ENCODE data around the gene FSHR. TPM values are rescaled to one million over a fixed set of nuclear protein-coding genes. Genes with fewer than 3 reads are reported as not detected.

The FSHR gene
- total RNA-seq, 1 experiment from 2014 or later: not detected

DNA sequence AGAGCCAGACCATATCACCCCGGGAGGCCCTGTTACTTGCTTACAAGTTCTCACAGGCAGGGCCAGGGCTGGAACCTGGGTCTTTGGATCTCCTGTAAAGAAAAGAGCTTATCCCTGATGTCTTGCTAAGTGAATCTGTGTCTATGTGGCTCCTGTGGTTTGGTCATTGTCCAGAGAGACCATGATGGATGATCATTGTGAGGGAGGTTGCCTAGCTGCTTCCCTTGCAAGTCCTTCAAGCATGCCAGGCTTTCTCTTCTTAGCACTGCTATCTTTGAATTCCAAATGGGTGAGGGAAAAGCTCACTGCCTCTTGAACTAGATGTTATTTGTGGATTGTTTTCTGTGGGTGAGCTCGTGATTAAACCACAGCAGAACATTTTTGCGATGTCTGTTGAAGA lies 151.6 kb downstream of the FSHR start:
- H3K36me3 ChIP-seq (ENCODE audit: low read depth, low read length): no peaks in the 10 kb centered on the region
- no peaks in the 10 kb centered on the region for H3K9me2 ChIP-seq (replicated peaks; ENCODE audit: low read length)
- H3K27me3 ChIP-seq (ENCODE audit: low read length): no peaks in the 10 kb centered on the region
- no peaks in the 10 kb centered on the region for H3K4me1 ChIP-seq (ENCODE audit: insufficient read depth, low read length)
- intact Hi-C loops (cut with micrococcal nuclease): no loop called here
- no peaks in the 10 kb centered on the region for H4K20me1 ChIP-seq (ENCODE audit: low read length)
- no peak overlapping the region for H3K27ac ChIP-seq (ENCODE audit: low read length)
- no peak overlapping the region for H2AFZ ChIP-seq (ENCODE audit: low read length)
- H3K79me2 ChIP-seq (ENCODE audit: low read length): no peaks in the 10 kb centered on the region
- H3K9ac ChIP-seq (ENCODE audit: low read length): no peak overlapping the region
- TF ChIP-seq, protein P1, sequence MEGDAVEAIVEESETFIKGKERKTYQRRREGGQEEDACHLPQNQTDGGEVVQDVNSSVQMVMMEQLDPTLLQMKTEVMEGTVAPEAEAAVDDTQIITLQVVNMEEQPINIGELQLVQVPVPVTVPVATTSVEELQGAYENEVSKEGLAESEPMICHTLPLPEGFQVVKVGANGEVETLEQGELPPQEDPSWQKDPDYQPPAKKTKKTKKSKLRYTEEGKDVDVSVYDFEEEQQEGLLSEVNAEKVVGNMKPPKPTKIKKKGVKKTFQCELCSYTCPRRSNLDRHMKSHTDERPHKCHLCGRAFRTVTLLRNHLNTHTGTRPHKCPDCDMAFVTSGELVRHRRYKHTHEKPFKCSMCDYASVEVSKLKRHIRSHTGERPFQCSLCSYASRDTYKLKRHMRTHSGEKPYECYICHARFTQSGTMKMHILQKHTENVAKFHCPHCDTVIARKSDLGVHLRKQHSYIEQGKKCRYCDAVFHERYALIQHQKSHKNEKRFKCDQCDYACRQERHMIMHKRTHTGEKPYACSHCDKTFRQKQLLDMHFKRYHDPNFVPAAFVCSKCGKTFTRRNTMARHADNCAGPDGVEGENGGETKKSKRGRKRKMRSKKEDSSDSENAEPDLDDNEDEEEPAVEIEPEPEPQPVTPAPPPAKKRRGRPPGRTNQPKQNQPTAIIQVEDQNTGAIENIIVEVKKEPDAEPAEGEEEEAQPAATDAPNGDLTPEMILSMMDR (conservative IDR thresholded peaks at IDR 0.05; ENCODE audit: low read depth, low read length): no peak
- TF ChIP-seq EZH2 (IDR thresholded peaks at IDR 0.05; ENCODE audit: low read length, unreplicated experiment) (no peak), EZH2phosphoT487 (IDR thresholded peaks at IDR 0.05; ENCODE audit: borderline replicate concordance, low read length) (no peak)
- no peak for ATAC-seq
- no peaks in the 10 kb centered on the region for H3F3A ChIP-seq (ENCODE audit: low read length, unreplicated experiment)
- no peak overlapping the region for H3K4me2 ChIP-seq (ENCODE audit: low read length)
- no peak for DNase-seq
- POLR2A ChIA-PET (ENCODE audit: unreplicated experiment): no interaction called here
- BruUV-seq (replicated peaks): no TSS peak
- H3K9me3 ChIP-seq (ENCODE audit: low read length): 0 out of 2 replicates have a peak, but pooled peaks cover 7% of the 10 kb centered on the region
- CTCF ChIA-PET: no interaction called here
- H3K4me3 ChIP-seq (ENCODE audit: low read length): no peak overlapping the region

DNA sequence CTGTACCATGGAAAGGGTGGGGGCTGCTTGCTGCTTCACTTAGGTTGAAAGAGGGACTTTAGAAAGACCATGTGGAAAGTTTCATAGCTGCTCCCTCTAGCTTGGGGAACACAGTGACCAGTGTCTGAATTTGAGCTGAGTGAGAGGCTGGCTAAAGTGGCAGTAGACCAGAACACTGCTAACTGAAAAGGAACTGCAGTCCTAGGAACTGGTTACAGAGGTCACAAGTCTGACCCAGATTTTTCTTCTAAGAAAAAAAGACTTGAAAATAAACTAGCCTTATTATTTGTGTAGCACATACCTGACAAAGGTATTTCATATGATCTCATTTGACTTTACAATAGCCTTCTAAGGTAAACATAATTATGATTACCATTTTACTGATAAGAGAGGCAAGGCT lies 153.6 kb downstream of the FSHR start:
- no peaks in the 10 kb centered on the region for H4K20me1 ChIP-seq (ENCODE audit: low read length)
- no peaks in the 10 kb centered on the region for H3F3A ChIP-seq (ENCODE audit: low read length, unreplicated experiment)
- BruUV-seq (replicated peaks): no TSS peak
- ATAC-seq (no peak), DNase-seq (no peak)
- H3K9me2 ChIP-seq (replicated peaks; ENCODE audit: low read length): no peaks in the 10 kb centered on the region
- H3K4me2 ChIP-seq (ENCODE audit: low read length): no peak overlapping the region
- no peak overlapping the region for H3K4me3 ChIP-seq (ENCODE audit: low read length)
- ChIA-PET POLR2A (ENCODE audit: unreplicated experiment) (no interaction called here), CTCF (no interaction called here)
- no peak overlapping the region for H2AFZ ChIP-seq (ENCODE audit: low read length)
- H3K36me3 ChIP-seq (ENCODE audit: low read depth, low read length): no peaks in the 10 kb centered on the region
- H3K27ac ChIP-seq (ENCODE audit: low read length): no peak overlapping the region
- no peaks in the 10 kb centered on the region for H3K27me3 ChIP-seq (ENCODE audit: low read length)
- no peaks in the 10 kb centered on the region for H3K4me1 ChIP-seq (ENCODE audit: insufficient read depth, low read length)
- intact Hi-C loops (cut with micrococcal nuclease): no loop called here
- H3K9me3 ChIP-seq (ENCODE audit: low read length): no peaks in the 10 kb centered on the region
- TF ChIP-seq, protein P1 (conservative IDR thresholded peaks at IDR 0.05; ENCODE audit: low read depth, low read length): no peak
- H3K79me2 ChIP-seq (ENCODE audit: low read length): no peaks in the 10 kb centered on the region
- H3K9ac ChIP-seq (ENCODE audit: low read length): no peak overlapping the region

DNA sequence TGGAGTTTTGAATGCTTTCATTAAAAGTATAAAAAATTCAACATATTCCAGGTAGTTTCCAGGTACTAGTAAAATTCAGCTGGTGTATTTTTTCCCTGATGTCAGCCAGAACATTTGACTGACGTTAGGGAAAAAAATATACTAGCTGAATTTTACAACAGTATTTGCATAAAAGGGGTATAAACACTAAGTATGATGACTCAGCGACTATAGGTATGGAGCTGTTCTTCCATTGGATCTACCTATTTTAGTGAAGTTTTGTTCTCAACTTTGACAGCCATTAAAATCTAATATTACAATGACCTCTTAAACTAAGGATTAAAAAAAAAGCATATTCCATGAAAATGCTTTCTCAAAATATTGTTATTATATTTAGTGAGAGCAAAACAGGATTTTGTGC lies 155.9 kb downstream of the FSHR start:
- H3K4me1 ChIP-seq (ENCODE audit: insufficient read depth, low read length): no peaks in the 10 kb centered on the region
- no peak overlapping the region for H3K4me2 ChIP-seq (ENCODE audit: low read length)
- no TSS peak for BruUV-seq (replicated peaks)

More for the DNA sequence above, 155.9 kb downstream of the FSHR start:
- Histone ChIP-seq H3K4me3 (ENCODE audit: low read length) (no peak overlapping the region), H3K9ac (ENCODE audit: low read length) (no peak overlapping the region), H4K20me1 (ENCODE audit: low read length) (no peaks in the 10 kb centered on the region), H3K79me2 (ENCODE audit: low read length) (no peaks in the 10 kb centered on the region), H3K9me2 (replicated peaks; ENCODE audit: low read length) (no peaks in the 10 kb centered on the region), H2AFZ (ENCODE audit: low read length) (no peak overlapping the region), H3F3A (ENCODE audit: low read length, unreplicated experiment) (no peaks in the 10 kb centered on the region), H3K27me3 (ENCODE audit: low read length) (no peaks in the 10 kb centered on the region), H3K36me3 (ENCODE audit: low read depth, low read length) (no peaks in the 10 kb centered on the region), H3K9me3 (ENCODE audit: low read length) (no peaks in the 10 kb centered on the region), H3K27ac (ENCODE audit: low read length) (no peak overlapping the region)
- no peak for ATAC-seq
- ChIA-PET CTCF (no interaction called here), POLR2A (ENCODE audit: unreplicated experiment) (no interaction called here)
- DNase-seq: no peak
- intact Hi-C loops (cut with micrococcal nuclease): no loop called here
- TF ChIP-seq, protein P1 (conservative IDR thresholded peaks at IDR 0.05; ENCODE audit: low read depth, low read length): no peak
- TF ChIP-seq EZH2phosphoT487 (IDR thresholded peaks at IDR 0.05; ENCODE audit: borderline replicate concordance, low read length) (no peak), EZH2 (IDR thresholded peaks at IDR 0.05; ENCODE audit: low read length, unreplicated experiment) (no peak)

All from PC-3 (cell line).